Brain pericyte (primary cell): ENCODE results near the gene SAFB2.

ENCODE experiments used
- DNase-seq: peaks from one replicate; pipeline ENCODE4 v3.0.0-alpha.2; 2012; ENCODE audit warnings: low read depth, low spot score

Gene SAFB2

DNA sequence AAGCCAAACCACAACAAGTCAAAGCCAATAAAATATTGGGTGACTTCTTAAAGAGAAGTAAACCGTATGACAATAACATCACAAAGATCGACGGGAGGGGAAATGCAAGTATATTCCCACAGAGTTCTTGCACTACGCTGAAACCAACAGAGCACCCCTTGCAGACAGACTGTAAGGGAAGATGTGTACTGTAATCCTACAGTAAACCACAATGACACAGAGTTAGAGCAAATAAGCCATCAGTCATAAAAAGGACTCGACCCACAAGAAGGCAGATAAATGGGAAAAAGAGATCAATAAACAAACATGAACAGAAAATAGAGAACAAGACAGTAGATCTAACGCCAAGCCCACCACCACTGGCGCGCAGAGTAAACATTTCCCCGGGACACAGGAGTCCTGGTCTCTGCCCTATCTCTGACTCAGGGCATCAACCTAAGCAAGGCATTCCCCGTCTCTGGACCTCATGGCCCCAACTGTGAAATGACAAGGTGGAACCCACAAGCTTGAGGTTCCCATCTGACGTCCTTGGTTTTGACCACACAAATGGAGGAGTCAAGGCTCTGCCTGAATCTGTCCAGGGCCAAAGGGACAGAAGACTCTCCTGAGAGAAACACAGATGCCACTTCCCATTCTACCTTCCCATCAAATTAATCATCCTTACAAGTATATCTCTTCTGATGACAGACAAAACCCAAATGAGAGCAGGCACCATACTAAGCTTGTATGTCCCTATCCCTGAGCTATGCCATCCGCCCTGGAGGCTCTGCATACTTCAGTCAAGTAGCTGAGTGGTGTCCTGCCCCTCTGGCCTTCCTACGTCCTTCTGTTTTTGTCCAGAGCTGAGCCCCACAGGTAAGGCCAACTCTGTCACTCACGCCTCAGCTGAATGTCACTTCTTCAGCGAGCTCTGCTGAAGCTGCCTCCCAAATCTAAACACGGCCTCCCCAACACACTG is 15.0 kb downstream of the SAFB2 start:
- no peak for DNase-seq

DNA sequence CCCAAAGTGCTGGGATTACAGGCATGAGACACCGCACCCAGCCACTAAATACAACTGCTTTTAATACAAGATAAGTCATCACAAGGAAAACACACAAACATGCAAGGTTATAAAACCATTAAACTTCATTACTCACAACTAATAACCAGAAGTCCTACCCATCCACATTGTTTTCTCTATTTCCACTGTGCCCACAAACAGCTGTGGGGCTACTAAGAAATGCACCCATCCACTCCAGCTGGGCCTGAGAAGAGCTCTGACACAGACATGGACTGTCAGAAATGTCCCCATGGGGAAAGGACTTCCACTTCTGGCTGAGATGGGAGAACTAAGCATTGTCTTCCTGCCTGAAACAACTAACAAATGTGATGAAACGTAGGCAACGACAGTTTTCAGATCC is 17.2 kb downstream of the SAFB2 start:
- no peak for DNase-seq

DNA sequence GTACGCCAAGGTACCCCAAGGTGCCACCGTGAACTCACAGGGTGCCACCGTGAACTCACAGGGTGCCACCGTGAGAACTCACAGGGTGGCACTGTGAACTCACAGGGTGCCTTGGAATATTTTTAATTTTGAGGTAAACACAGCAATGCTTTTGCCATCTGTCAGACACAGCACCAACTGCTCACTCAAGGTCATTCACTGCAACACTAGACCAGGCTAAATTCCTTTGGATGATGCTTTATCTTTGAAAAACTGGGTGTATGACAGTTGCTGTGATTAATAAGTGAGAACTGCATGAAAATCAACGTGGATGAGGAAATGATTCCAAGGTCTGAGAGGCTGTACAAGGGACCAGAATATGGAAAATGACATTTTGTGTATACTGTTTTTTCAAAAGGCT is 18.9 kb downstream of the SAFB2 start:
- no peak for DNase-seq

DNA sequence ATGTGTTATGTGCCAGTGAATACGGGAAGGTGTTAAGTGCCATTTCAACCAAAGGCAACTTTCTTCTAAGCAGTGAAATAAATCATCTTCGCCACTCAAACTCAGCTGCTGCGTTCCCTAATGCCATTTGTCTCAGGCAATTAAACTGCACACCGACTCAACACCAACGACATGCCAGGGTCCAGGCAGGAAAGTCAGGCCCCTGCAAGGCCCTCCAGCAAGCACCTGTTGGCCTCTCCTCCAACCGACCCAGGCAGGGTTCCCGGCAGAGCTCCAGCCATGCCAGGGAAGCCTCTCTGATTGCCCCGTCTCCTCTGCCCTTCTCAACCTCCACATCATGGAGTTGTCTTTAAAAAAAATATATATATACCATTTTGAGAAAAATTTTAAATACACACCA is 21.8 kb downstream of the SAFB2 start:
- DNase-seq: no peak

DNA sequence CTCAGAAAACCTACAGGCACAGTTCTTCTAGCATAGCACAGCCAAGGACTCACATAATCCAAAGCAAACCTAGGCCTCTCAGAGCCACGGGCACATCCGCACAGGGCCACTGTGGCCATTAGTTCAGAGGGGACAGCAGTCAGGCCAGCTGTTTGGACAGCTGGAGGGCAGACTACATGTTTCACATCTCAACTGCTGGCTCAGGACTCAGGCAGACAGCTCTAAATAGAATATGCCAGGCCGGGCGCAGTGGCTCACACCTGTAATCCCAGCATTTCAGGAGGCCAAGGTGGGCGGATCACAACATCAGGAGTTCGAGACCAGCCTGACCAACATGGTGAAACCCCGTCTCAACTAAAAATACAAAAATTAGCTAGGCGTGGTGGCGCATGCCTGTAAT is 26.8 kb downstream of the SAFB2 start:
- DNase-seq: no peak

DNA sequence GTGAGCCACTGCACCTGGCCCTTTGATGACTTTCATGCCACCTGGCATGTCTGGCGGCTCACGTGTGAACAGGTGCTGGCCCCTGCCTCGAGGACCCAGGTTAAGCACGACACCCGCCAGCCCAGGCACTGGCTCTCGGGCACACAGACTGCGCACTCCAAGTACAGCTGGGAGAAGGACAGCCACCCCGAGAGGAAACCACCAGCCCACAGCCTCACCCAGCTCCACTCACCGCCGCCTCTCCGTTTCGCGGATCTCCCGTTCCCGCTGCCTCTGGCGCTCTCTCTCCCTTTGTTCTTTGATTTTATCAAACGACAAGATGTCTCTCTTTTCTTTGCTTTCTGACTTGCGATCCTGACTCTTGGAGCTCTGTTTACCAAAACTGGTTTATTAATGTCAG is 27.4 kb downstream of the SAFB2 start:
- no peak for DNase-seq

DNA sequence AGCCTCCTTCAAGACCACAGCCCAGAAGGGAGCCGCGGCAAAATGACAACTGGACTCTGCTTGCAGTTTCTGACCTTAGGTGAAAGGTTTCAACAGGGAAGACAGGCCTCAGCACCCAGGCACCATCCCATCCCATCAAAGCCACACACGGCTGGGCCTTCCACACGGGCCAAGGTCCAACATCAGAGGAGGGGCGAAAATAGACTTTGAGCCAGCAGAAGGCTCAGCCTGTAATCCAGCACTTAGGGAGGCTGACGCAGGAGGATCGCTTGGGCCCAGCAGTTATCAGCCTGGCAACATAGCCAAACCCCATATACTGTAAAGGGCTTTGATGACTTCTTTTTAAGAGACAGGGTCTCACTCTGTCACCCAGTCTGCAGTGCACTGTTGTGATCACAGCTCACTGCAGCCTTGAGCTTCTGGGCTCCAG is 28.0 kb downstream of the SAFB2 start:
- DNase-seq: no peak

DNA sequence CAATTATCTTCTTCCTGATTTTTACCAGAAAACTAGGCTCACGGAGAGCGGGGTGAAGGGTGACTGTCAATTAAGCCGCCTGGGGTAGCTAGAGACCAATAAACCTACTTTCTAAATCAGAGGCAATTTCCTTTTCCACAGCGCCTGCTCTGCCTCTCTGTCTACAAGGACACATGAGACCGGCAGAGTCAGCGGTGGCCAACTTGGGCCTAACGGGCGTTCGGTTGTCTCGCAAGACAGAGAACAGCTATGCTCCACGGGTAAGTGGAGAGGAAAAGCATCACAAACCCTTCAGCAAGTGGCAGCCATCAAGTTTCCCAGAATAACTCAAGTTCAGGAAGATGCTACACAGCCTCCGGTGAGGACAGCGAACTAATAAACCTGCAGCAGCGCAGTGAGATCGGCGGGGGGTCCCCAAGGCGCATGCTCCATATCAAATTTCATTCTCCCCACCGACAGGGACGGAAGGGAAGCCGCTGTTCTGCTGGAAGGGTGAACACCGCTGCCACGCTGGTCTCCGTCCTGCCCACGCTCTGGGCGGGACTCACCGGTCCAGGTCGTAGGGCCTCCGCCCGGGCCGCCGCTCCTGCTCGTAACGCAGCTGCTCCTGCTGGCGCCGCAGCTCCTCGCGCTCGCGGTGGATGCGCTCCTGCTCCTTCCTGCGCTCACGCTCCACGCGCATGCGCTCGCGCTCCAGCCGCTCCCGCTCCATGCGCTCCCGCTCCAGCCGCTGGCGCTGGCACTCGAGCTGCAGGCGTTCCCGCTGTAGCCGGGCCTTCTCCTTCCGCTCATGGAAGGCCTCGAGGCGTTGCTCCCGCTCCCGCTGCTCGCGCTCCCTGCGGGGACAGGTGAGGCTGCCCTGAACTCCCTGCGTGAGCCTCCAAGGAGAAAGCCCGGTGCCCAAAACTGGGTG is 29.0 kb downstream of the SAFB2 start:
- DNase-seq: no peak

DNA sequence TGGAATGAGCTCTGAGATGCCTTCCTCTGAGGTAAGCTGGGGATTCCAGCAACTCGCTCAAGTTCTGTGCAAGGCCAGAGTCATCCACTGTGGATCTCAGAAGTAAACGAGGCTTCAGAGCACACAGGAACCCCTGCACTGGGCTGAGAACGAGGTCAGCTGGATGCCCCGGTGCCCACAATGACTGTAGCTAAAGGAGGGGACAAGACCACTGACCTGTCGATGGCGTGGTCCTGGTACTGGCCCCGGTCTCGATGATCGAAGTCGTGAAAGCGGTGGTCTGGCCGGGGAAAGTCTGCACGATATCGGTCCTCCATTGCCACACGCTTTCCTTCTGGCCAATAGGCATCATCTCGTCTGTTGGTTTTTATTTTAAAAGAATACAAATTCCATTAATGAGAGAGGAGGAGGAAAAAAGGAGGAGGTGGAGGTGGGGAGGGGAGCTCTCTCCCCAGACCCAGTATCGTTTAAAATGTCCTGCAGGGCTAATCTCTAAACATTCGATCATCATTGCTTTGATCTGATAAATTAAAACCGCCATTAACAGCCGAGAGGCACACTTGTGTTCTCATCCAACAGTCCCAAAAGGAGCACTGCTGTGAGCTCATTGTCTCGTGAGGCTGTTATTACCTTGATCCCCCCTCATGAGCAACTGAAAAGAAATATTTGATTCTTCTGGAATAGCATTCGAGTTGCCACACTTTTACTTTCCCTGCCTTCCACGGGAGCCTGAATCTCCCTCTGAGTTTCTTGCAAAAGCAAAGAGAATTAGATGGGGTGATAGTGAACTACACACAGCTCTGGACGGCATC is 29.8 kb downstream of the SAFB2 start:
- no peak for DNase-seq

DNA sequence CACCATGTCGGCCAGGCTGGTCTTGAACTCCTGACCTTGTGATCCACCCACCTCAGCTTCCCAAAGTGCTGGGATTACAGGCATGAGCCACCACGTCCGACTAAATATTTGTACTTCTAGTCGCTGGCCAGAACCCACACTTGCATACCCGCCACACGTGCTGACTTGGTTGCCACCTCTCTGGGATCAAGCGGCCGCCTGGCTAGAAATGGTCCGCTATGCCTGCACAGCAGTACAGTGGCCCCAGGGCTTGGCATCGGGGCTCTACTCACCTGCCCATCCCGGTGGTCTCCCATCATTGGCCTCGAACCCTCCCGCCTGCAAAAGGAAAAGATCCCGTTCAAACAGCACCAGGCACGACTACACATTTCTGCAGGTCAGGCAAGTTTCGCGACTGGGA is 31.1 kb downstream of the SAFB2 start:
- no peak for DNase-seq

DNA sequence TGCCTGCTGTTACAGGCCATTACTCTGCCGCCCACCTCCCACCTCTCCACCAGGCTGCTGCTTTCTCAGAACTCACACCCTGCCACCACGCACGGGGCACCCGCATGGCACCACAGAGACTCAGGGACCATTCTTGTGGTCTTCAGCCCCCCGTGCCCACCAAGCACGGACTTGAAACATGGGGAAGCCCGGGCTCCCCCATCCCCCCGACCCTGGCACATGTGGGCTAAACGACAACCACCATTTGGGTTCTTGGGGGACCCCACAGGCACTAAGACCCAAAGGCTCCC is 31.8 kb downstream of the SAFB2 start:
- DNase-seq: no peak

DNA sequence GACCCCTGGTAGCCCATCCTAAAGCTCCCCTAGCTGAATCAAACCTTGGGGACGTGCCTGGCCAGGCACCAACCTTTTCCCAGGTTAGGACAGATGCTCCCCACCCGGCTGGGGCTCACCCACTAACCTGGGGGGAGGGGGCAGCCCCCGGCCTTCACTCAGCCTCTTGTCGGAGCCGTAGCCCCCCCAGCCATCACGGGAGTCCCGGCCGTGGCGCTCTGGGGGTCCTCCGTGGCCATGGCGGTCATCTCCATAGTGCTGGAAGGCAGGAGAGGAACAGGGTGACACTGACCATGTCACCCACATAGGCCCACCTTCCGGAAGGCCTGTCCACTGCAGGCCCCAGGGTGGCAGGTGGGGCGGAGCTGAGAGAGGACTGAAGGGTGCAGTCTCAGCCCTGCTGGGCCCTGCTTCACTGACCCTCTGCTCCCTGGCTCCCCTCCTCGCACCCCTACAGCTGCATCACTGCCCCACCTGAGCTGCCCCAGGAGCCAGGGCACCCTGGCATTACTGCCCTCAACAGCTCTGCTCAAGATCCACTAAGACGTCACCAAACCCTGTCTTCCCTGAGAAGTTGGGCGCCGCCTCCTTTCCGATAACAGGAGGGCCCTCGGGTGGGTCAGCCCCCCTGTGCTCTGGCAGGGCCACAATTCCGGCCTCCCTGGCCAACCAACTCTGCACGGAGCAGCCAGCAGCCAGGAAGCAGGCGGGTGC is 32.3 kb downstream of the SAFB2 start:
- no peak for DNase-seq

DNA sequence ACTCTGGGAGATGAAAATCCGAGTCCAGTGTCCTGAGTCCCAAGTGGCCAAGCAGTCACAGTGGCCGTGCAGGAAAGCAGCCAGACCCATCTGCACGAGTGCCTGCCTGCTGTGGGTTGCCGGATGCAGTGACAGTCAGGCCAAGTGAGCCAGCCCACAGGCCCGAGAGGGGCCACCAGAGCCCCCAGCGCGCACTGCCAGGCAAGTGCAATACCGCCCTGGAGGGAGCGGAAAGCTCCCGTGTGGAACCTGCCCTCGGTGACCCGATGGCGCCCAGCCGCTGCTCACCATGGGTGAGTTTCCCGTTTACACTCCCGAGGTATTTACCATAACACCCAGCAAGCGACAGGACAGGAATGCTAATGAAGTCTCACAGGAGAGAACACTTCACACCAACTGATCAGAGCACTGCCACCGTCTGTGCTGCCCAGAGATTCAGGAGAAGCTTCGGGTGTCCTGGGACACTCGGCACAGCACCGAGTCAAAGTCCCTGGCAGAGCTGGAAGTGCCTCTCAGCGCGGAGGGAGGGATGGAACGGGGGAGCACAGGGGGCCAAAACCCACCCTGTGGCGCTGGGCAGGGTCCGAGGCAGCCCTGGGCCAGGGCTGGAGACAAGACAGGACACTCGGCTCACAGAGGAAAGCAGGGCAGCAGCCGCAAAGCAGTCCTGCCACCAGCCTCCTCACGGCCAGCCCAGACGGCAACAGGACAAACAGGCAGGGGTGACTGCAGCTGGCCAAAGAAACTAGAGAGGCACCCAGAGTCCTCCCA is 33.5 kb downstream of the SAFB2 start:
- no peak for DNase-seq

DNA sequence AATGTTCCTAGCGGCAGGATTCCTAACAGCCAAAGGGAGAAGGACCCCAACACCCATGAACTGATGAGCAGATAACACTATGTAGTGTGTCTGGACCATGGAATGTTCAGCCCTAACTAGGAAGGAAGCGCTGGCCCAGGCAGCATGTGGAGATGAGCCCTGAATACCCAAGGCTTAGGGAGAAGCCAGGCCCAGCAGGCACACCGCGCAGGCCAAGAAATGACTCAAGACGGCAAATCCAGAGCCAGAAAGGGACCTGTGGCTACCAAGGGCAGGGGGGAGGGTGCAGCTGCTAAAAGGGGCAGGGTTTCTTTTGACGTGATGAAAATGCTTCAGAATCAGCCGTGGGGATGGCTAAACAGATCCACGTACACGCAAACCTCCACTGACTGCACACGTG is 34.1 kb downstream of the SAFB2 start:
- no peak for DNase-seq

DNA sequence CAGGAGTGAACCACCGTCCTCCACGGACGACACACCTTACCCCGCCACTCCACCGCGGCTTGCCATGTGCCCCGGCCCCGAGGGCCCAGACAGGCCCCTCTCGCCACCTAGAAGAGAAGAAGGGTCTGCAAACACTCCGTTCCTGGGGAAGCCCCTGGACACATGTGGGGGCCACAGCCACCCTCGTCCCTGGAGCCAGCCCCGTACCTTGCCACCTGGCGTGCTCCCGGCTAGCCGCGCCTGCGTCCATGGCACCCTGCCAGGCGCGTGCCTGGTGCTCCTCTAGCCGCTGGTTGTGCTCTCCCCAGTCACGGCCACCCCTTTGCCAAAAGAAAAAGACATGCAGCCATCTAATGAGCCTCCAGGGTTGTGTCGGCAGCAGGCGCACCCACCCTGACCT is 34.9 kb downstream of the SAFB2 start:
- no peak for DNase-seq

DNA sequence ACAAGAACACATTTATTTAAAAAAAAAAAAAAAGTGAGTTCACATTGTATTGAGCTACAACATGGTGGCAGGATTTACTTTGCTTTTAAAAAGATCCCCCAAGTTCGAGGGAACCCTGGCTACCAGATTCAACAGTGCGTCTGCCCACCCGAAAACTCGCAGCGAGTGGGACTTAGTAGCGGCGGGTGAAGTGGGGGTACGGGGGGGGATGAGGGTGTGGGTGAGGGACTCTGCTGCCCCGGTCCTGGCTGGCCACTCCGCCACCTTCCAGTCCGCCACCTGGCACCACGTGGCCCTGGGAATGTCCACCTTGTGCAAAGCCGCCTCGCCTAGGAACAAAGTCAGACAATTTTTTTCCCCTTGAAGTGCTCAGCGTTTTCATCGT is 35.5 kb downstream of the SAFB2 start:
- no peak for DNase-seq

DNA sequence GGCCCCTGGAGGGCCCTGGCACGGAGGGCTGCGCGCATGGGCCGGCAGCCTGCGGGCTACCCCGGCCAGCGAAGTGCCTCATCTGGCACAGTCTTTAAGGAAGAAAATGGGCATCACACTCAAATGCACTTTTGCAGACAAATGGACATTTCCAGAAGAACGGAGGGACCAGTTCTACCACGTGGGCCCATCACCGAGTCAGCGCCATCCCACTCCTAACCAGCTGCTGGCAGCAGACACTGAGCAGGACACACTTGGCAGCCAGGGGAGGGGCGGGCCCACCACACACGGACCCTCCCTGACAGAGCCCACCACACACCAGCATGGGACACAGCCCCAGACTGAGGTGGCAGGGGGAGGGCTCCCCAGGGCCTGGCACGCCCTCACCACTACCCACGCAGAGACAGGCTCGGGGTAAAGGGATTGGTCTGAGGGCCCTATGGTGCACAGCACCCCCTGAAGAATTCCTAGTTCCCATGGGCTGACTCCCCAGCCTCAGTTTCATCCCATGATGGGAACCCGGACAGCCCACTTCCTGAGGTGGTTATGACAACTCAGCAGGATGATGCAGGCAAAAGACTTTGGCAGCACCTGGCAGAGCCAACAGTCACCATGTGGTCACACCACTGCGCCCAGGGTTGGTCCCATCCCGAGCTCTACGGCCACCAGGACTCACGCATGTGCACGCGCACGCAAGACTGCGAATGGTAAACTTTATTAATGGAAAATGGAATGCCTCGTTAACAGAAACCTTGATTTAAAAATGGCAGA is 36.1 kb downstream of the SAFB2 start:
- no peak for DNase-seq

DNA sequence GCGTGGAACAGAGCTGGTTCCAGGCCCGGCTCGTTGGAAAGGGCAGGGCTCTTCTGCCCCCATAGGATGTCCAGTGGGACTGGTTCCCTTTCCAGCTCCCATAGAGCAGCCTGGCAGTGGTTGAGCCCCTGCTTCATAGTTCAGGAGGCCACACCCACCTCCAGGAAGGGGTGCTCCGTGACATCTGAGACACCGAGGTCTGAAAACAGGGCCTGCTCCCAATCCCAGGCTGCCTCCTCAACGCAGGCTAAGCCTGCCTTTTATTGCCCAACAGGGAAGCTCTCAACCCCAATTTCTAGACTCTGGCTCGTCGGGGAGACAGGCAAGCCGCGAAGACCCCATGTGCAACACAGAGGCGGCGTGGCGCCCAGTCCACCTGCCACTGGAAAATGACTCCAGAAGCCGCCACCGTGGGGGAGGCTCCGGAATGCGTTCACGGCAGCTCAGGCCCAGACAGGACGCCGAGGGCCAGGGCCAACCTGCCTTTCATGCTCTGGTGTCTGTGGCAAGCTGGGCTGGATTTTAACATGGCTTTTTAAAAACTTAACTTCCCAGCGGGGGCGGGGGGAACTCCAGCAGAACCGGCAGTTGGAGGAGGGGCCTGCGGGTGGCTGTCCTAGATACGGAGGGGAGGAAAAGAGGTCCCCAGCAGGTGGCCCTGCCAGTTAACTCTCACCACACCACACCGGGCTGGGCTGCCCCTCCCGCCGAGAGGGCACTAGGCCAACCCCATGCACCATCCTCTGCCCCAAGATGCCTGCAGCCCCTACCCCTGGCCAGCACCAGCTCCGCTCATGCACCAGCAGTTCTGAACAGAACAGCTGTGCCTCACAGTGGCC is 36.9 kb downstream of the SAFB2 start:
- no peak for DNase-seq

DNA sequence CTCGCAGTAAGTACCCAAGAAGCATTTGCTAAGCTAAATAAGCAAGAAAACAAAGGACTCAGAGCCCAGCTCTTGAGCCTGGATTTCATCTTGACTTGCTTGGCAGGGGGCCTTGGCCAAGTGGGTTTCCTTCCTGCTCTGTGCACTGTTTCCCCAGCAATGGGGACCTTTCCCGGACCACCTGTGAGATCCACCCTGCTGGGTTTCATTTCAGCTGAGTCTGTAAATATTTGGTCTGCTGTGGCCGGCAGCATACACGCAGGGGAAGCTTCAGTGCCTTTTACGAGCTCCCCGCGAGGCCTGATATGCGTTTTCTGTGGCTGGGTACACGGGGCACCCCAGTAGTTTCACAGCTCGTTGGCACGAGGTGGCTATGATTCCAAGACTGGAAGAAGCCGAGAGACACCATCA is 42.4 kb downstream of the SAFB2 start:
- DNase-seq: peak; percentile 64
